K562 (cell line): ENCODE results near the gene WNK2. TPM values are rescaled to one million over a fixed set of nuclear protein-coding genes. Genes with fewer than 3 reads are reported as not detected.

Experiments
- BCOR ChIP-seq: fragments of 450-650 bp; IDR thresholded peaks from 2 replicates; pipeline ENCODE4 v1.6.1; 2016
- BRF1 ChIP-seq: IDR thresholded peaks from 3 replicates; pipeline ENCODE4 v1.6.1; 2011; ENCODE audit warnings: borderline replicate concordance, mild to moderate bottlenecking; ENCODE audit not compliant: insufficient read length; ENCODE audit errors: extremely low read depth
- HDAC1 ChIP-seq, 2 experiments: fragments of 450-650 bp; IDR thresholded peaks; 2 replicates each; pipeline ENCODE4 v1.6.1; 2016 to 2017; ENCODE audit warnings: inconsistent platforms in 1 of 2, mild to moderate bottlenecking in 1 of 2, moderate library complexity in 1 of 2
- JUNB ChIP-seq: fragments of 450-650 bp; formaldehyde crosslinking; conservative IDR thresholded peaks from 2 replicates; pipeline ENCODE4 v1.4.0; 2020; ENCODE audit warnings: mild to moderate bottlenecking
- KHSRP ChIP-seq: fragments of 450-650 bp; IDR thresholded peaks from 2 replicates; pipeline ENCODE4 v1.6.1; 2017
- L3MBTL2 ChIP-seq: fragments of 450-650 bp; IDR thresholded peaks from 2 replicates; pipeline ENCODE4 v1.6.1; 2016; ENCODE audit warnings: mild to moderate bottlenecking, moderate library complexity
- LCOR ChIP-seq: sonication (generic); formaldehyde crosslinking; IDR thresholded peaks from 2 replicates; pipeline ENCODE4 v1.8.0; 2022; ENCODE audit warnings: mild to moderate bottlenecking, missing genetic modification reagents
- NCOA6 ChIP-seq: fragments of 450-650 bp; IDR thresholded peaks from 2 replicates; pipeline ENCODE4 v1.6.1; 2017; ENCODE audit warnings: mild to moderate bottlenecking
- NFYB ChIP-seq: IDR thresholded peaks from 2 replicates; pipeline ENCODE4 v1.6.1; 2011; ENCODE audit warnings: mild to moderate bottlenecking, moderate library complexity; ENCODE audit not compliant: insufficient read length; ENCODE audit errors: extremely low read depth
- NR1H2 ChIP-seq: sonication (generic); formaldehyde crosslinking; IDR thresholded peaks from 2 replicates; pipeline ENCODE4 v1.4.0; 2020; ENCODE audit warnings: mild to moderate bottlenecking, missing genetic modification reagents
- NR3C1 ChIP-seq: sonication (generic); formaldehyde crosslinking; IDR thresholded peaks from 2 replicates; pipeline ENCODE4 v1.8.1; 2022; ENCODE audit warnings: missing genetic modification reagents
- PHF21A ChIP-seq: fragments of 450-650 bp; IDR thresholded peaks from 2 replicates; pipeline ENCODE4 v1.6.1; 2017; ENCODE audit warnings: low read depth, borderline replicate concordance
- PHF8 ChIP-seq: fragments of 200-600 bp; sonication (generic); IDR thresholded peaks from 2 replicates; pipeline ENCODE4 v1.6.1; 2012; ENCODE audit warnings: mixed run types, mild to moderate bottlenecking, inconsistent platforms, low read length, moderate library complexity, borderline replicate concordance
- RB1 ChIP-seq: fragments of 450-650 bp; IDR thresholded peaks from 2 replicates; pipeline ENCODE4 v1.6.1; 2017; ENCODE audit warnings: low read depth, mild to moderate bottlenecking
- YBX1 ChIP-seq: fragments of 450-650 bp; IDR thresholded peaks from 2 replicates; pipeline ENCODE4 v1.7.1; 2016; ENCODE audit warnings: mild to moderate bottlenecking
- ZKSCAN1 ChIP-seq: fragments of 150-350 bp; IDR thresholded peaks from 2 replicates; pipeline ENCODE4 v1.6.1; 2016; ENCODE audit warnings: low read depth, low read length
- ZNF41 ChIP-seq: fragments of 250-450 bp; sonication (Bioruptor Pico); conservative IDR thresholded peaks from 2 replicates; pipeline ENCODE4 v1.4.0; 2020; ENCODE audit warnings: mild to moderate bottlenecking
- ZNF717 ChIP-seq: fragments of 250-450 bp; sonication (Bioruptor Pico); IDR thresholded peaks from 2 replicates; pipeline ENCODE4 v1.5.0; 2021
- polyA plus RNA-seq, 8 experiments: library from polyadenylated mRNA; depleted of rRNA in 4 of 8; stranded (reverse) in 5 of 8; unstranded in 3 of 8; fragments of >200 nt; fragmentation: Nextera tagmentation in 2 of 8; fragmentation: Illumina TruSeq in 1 of 8; extraction: Ambion mirVana in 2 of 8; extraction: Trizol in 1 of 8; gene quantifications; 2 replicates each; pipeline versions ENCODE4 v1.2.1 to v1.2.3, GENCODE V29; 2011 to 2014; ENCODE audit warnings: inconsistent platforms in 1 of 8, missing spikeins in 1 of 8
- total RNA-seq, 7 experiments: library from RNA; depleted of rRNA in 6 of 7; stranded (reverse); fragments of >200 nt in 6 of 7; fragmentation: Illumina TruSeq in 2 of 7; extraction: Trizol in 2 of 7; gene quantifications; 2 replicates each; pipeline versions ENCODE4 v1.2.1 to v1.2.3, GENCODE V29; 2011 to 2021; ENCODE audit warnings: low replicate concordance in 1 of 7
- TF ChIP-seq, protein P1 (sequence below): sonication (generic); formaldehyde crosslinking; IDR thresholded peaks from 2 replicates; pipeline ENCODE4 v1.8.0; 2022; ENCODE audit warnings: mild to moderate bottlenecking, missing genetic modification reagents, borderline replicate concordance
- TF ChIP-seq, protein P2 (sequence below): fragments of 150-350 bp; IDR thresholded peaks from 2 replicates; pipeline ENCODE4 v1.6.1; 2014; ENCODE audit warnings: low read depth, mild to moderate bottlenecking, low read length, borderline replicate concordance
- TF ChIP-seq, protein P3 (sequence below): fragments of 450-650 bp; conservative IDR thresholded peaks from 2 replicates; pipeline ENCODE4 v1.6.1; 2016; ENCODE audit warnings: missing genetic modification characterization, low read depth, mild to moderate bottlenecking, control low read depth, missing compliant biosample characterization

Gene WNK2
- total and polyA plus RNA-seq, 9 of the 15 experiments (the other 6 are each of a cell fraction or from before 2014, with no cell fraction given), result 0.36 to 3.3 (median 0.64) TPM; not detected in 2

DNA sequence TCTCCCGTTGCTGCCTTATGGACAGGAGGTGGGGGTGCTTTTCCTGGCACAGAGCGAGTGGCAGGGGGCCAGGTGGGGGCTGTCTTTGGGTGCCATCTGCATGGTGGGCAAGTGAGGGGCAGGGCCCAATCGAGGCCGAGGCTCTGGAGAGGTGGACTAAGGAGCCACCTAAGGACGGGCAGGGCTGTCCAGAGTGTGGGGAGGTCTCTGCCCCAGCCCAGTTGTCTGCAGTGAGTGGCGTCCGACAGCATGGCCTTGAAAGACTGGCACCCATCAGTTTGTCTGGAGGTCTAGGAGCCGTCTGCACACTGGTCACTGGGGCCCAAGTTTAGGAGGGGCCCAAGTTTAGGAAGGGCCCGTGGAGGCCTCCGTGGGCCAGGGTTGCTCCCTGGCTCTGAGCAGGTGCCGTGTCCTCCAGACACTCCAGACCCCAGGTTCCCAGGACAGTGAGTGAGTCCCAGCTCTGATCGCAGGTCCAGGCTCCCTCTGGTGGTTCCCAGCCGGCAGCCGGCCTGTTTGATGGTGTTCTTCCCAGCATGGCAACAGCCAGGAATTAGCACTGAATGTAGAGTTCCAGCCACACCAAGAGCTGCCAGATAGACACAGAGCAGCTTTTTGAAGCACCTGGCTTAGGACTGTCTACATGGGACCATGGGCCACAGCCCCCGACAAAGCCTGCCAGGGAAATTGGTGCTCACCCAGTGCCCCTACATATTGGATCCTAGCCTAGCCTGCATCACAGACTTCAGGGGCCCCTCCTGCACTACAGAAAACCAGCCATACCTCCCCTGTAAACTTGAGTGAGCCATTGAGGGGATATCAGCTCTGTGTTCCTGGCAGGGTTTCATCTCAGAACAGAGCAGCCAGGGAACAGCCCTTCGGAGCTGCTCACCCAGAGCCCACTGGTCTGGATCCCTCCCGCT is 120.9 kb downstream of the WNK2 start (continued):
- no peak for TF ChIP-seq YBX1
- no peak for TF ChIP-seq NFYB
- TF ChIP-seq KHSRP, result no peak
- no peak for TF ChIP-seq BCOR
- TF ChIP-seq, protein P1, sequence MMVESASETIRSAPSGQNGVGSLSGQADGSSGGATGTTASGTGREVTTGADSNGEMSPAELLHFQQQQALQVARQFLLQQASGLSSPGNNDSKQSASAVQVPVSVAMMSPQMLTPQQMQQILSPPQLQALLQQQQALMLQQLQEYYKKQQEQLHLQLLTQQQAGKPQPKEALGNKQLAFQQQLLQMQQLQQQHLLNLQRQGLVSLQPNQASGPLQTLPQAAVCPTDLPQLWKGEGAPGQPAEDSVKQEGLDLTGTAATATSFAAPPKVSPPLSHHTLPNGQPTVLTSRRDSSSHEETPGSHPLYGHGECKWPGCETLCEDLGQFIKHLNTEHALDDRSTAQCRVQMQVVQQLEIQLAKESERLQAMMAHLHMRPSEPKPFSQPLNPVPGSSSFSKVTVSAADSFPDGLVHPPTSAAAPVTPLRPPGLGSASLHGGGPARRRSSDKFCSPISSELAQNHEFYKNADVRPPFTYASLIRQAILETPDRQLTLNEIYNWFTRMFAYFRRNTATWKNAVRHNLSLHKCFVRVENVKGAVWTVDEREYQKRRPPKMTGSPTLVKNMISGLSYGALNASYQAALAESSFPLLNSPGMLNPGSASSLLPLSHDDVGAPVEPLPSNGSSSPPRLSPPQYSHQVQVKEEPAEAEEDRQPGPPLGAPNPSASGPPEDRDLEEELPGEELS (CRISPR knock-in tag), result no peak
- no peak for TF ChIP-seq BRF1
- TF ChIP-seq PHF21A, result no peak
- no peak for TF ChIP-seq PHF8
- TF ChIP-seq RB1, result 0 out of 2 replicates have a peak, but pooled peaks have one; percentile 9
- no peak for TF ChIP-seq NR3C1 (CRISPR knock-in tag)
- TF ChIP-seq L3MBTL2, result no peak
- TF ChIP-seq NR1H2 (CRISPR knock-in tag), result no peak
- TF ChIP-seq HDAC1 (IDR thresholded peaks at IDR 0.05), result no peak
- TF ChIP-seq ZKSCAN1, result no peak
- TF ChIP-seq ZNF41 (CRISPR knock-in tag), result no peak
- TF ChIP-seq NCOA6, result no peak
- TF ChIP-seq JUNB (CRISPR knock-in tag), result no peak
- TF ChIP-seq, protein P2, sequence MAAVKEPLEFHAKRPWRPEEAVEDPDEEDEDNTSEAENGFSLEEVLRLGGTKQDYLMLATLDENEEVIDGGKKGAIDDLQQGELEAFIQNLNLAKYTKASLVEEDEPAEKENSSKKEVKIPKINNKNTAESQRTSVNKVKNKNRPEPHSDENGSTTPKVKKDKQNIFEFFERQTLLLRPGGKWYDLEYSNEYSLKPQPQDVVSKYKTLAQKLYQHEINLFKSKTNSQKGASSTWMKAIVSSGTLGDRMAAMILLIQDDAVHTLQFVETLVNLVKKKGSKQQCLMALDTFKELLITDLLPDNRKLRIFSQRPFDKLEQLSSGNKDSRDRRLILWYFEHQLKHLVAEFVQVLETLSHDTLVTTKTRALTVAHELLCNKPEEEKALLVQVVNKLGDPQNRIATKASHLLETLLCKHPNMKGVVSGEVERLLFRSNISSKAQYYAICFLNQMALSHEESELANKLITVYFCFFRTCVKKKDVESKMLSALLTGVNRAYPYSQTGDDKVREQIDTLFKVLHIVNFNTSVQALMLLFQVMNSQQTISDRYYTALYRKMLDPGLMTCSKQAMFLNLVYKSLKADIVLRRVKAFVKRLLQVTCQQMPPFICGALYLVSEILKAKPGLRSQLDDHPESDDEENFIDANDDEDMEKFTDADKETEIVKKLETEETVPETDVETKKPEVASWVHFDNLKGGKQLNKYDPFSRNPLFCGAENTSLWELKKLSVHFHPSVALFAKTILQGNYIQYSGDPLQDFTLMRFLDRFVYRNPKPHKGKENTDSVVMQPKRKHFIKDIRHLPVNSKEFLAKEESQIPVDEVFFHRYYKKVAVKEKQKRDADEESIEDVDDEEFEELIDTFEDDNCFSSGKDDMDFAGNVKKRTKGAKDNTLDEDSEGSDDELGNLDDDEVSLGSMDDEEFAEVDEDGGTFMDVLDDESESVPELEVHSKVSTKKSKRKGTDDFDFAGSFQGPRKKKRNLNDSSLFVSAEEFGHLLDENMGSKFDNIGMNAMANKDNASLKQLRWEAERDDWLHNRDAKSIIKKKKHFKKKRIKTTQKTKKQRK, result no peak
- no peak for TF ChIP-seq ZNF717 (CRISPR knock-in tag)
- TF ChIP-seq LCOR (CRISPR knock-in tag), result no peak
- TF ChIP-seq, protein P3, sequence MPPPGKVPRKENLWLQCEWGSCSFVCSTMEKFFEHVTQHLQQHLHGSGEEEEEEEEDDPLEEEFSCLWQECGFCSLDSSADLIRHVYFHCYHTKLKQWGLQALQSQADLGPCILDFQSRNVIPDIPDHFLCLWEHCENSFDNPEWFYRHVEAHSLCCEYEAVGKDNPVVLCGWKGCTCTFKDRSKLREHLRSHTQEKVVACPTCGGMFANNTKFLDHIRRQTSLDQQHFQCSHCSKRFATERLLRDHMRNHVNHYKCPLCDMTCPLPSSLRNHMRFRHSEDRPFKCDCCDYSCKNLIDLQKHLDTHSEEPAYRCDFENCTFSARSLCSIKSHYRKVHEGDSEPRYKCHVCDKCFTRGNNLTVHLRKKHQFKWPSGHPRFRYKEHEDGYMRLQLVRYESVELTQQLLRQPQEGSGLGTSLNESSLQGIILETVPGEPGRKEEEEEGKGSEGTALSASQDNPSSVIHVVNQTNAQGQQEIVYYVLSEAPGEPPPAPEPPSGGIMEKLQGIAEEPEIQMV (tag), result no peak
